Mesenchymal stem cell (in vitro differentiated cells and primary cell): ENCODE data around the gene PPM1N.

Experiments used
- DNase-seq: peaks from one replicate; pipeline ENCODE4 v3.0.0-alpha.2; 2013
- H2AFZ ChIP-seq: one replicate; pipeline ENCODE4 v1.6.1; 2013; ENCODE audit warnings: low read depth, mild to moderate bottlenecking, control low read depth, inconsistent platforms, low read length, moderate library complexity
- H2AK5ac ChIP-seq: 2 replicates; pipeline ENCODE4 v1.6.1; 2013; ENCODE audit warnings: low read length, moderate library complexity, mild to moderate bottlenecking, inconsistent platforms; ENCODE audit not compliant: severe bottlenecking
- H2BK120ac ChIP-seq: one replicate; pipeline ENCODE4 v1.6.1; 2013; ENCODE audit warnings: low read depth, mild to moderate bottlenecking, inconsistent platforms, low read length, moderate library complexity
- H2BK12ac ChIP-seq, 2 experiments: one replicate each; pipeline ENCODE4 v1.6.1; 2013; ENCODE audit warnings: inconsistent platforms in 2 of 2, low read length in 2 of 2, mild to moderate bottlenecking in 2 of 2, moderate library complexity in 2 of 2, control low read depth in 1 of 2
- H2BK15ac ChIP-seq: one replicate; pipeline ENCODE4 v1.6.1; 2013; ENCODE audit warnings: mild to moderate bottlenecking, low read depth, inconsistent platforms; ENCODE audit not compliant: poor library complexity, severe bottlenecking
- H2BK5ac ChIP-seq: 2 replicates; pipeline ENCODE4 v1.6.1; 2013; ENCODE audit warnings: low read depth, mild to moderate bottlenecking, low read length, control low read depth, inconsistent platforms; ENCODE audit not compliant: poor library complexity, severe bottlenecking
- H3K14ac ChIP-seq, 2 experiments: one replicate each; pipeline ENCODE4 v1.6.1; 2013; ENCODE audit warnings: inconsistent platforms in 2 of 2, low read length in 2 of 2, control low read depth in 1 of 2, mild to moderate bottlenecking in 1 of 2, moderate library complexity in 1 of 2
- H3K18ac ChIP-seq, 2 experiments: one replicate each; pipeline ENCODE4 v1.6.1; 2013; ENCODE audit warnings: inconsistent platforms in 2 of 2, low read length in 2 of 2, control low read depth in 1 of 2, low read depth in 1 of 2, mild to moderate bottlenecking in 1 of 2
- H3K23ac ChIP-seq, 2 experiments: one replicate each; pipeline ENCODE4 v1.6.1; 2013; ENCODE audit warnings: inconsistent platforms in 2 of 2, low read length in 2 of 2, mild to moderate bottlenecking in 2 of 2, moderate library complexity in 2 of 2, control low read depth in 1 of 2
- H3K27ac ChIP-seq: 2 replicates; pipeline ENCODE4 v1.5.1; 2013; ENCODE audit warnings: mild to moderate bottlenecking, moderate library complexity, low read length, control low read depth, inconsistent platforms; ENCODE audit not compliant: poor library complexity, severe bottlenecking
- H3K27me3 ChIP-seq, 2 experiments: 2 replicates each; pipeline versions ENCODE4 v1.6.1 to v1.7.0; 2013; ENCODE audit warnings: low read length in 2 of 2, mild to moderate bottlenecking in 2 of 2, moderate library complexity in 2 of 2, control low read depth in 1 of 2, inconsistent platforms in 1 of 2; ENCODE audit not compliant: control insufficient read depth in 1 of 2, insufficient read depth in 1 of 2
- H3K36me3 ChIP-seq, 2 experiments: 2 replicates each; pipeline versions ENCODE4 v1.6.1 to v1.7.0; 2013; ENCODE audit warnings: low read length in 2 of 2, control low read depth in 1 of 2, inconsistent platforms in 1 of 2, low read depth in 1 of 2, mild to moderate bottlenecking in 1 of 2; ENCODE audit not compliant: insufficient read depth in 2 of 2, control insufficient read depth in 1 of 2
- H3K4ac ChIP-seq, 2 experiments: one replicate each; pipeline ENCODE4 v1.6.1; 2013; ENCODE audit warnings: inconsistent platforms in 2 of 2, low read length in 2 of 2, mild to moderate bottlenecking in 2 of 2, moderate library complexity in 2 of 2, control low read depth in 1 of 2, low read depth in 1 of 2
- H3K4me1 ChIP-seq: 2 replicates; pipeline ENCODE4 v1.6.1; 2013; ENCODE audit warnings: low read depth, low read length, control low read depth; ENCODE audit not compliant: control insufficient read depth, insufficient read depth
- H3K4me2 ChIP-seq: 2 replicates; pipeline ENCODE4 v1.6.1; 2013; ENCODE audit warnings: low read length, mild to moderate bottlenecking, inconsistent platforms; ENCODE audit not compliant: poor library complexity, severe bottlenecking
- H3K4me3 ChIP-seq, 2 experiments: 2 replicates each; pipeline versions ENCODE4 v1.5.1 to v1.7.0; 2013; ENCODE audit warnings: low read length in 2 of 2, mild to moderate bottlenecking in 2 of 2, control low read depth in 1 of 2, low read depth in 1 of 2; ENCODE audit not compliant: insufficient read depth in 1 of 2
- H3K79me1 ChIP-seq: replicated peaks from 2 replicates; pipeline ENCODE4 v1.6.1; 2013; ENCODE audit warnings: mild to moderate bottlenecking, control low read depth, low read length, inconsistent platforms; ENCODE audit not compliant: poor library complexity, severe bottlenecking
- H3K9ac ChIP-seq: 2 replicates; pipeline ENCODE4 v1.7.0; 2013; ENCODE audit warnings: mild to moderate bottlenecking, low read length, moderate library complexity
- H3K9me3 ChIP-seq: 2 replicates; pipeline ENCODE4 v1.7.0; 2013; ENCODE audit warnings: mild to moderate bottlenecking, low read length; ENCODE audit not compliant: control insufficient read depth
- H4K8ac ChIP-seq: one replicate; pipeline ENCODE4 v1.6.1; 2013; ENCODE audit warnings: inconsistent platforms, mild to moderate bottlenecking, low read length, moderate library complexity
- H4K91ac ChIP-seq: one replicate; pipeline ENCODE4 v1.6.1; 2013; ENCODE audit warnings: mild to moderate bottlenecking, low read length, inconsistent platforms
- WGBS: methylation state at CpG from one replicate; pipeline ENCODE4 v1.1.7; 2013; ENCODE audit warnings: mixed read lengths; 5-methylcytosine and 5-hydroxymethylcytosine counted together

Gene PPM1N

GRCh38 chr19:45457776-45458175 is 40.5 kb upstream of the PPM1N start:
- no peaks in the 10 kb centered on the region for H3K9me3 ChIP-seq
- H2BK15ac ChIP-seq = no peak overlapping the region
- no peak overlapping the region for H3K4me2 ChIP-seq
- H2BK12ac ChIP-seq = peak overlapping the region in 1 of 2 experiments; percentile 47
- H3K18ac ChIP-seq = no peak overlapping the region
- no peak overlapping the region for H2AFZ ChIP-seq
- H3K4me1 ChIP-seq = peaks cover 18% of the 10 kb centered on the region
- H2BK120ac ChIP-seq = no peak overlapping the region
- H4K8ac ChIP-seq = no peak overlapping the region
- peak overlapping the region; percentile 53 for H2AK5ac ChIP-seq
- no peaks in the 10 kb centered on the region for H3K79me1 ChIP-seq
- peak overlapping the region; percentile 37 for H4K91ac ChIP-seq
- no peak overlapping the region for H2BK5ac ChIP-seq
- H3K23ac ChIP-seq = no peak overlapping the region
- no peak overlapping the region for H3K27ac ChIP-seq
- H3K27me3 ChIP-seq = no peaks in the 10 kb centered on the region
- no peaks in the 10 kb centered on the region for H3K36me3 ChIP-seq
- DNase-seq = no peak
- no peak overlapping the region for H3K4me3 ChIP-seq
- no peak overlapping the region for H3K4ac ChIP-seq
- no peak overlapping the region for H3K9ac ChIP-seq
- H3K14ac ChIP-seq = no peak overlapping the region

GRCh38 chr19:45460807-45461347 is 37.4 kb upstream of the PPM1N start:
- Histone ChIP-seq H3K4me1 (peaks cover 10% of the 10 kb centered on the region), H2BK15ac (no peak overlapping the region), H3K18ac (no peak overlapping the region), H3K27me3 (peaks cover 0 to 8% of the 10 kb centered on the region in 2 experiments), H3K23ac (no peak overlapping the region), H2BK5ac (no peak overlapping the region), H3K79me1 (no peaks in the 10 kb centered on the region), H3K27ac (no peak overlapping the region), H3K36me3 (no peaks in the 10 kb centered on the region), H3K4me3 (no peak overlapping the region), H2AK5ac (no peak overlapping the region), H4K91ac (no peak overlapping the region), H3K14ac (no peak overlapping the region), H3K4me2 (no peak overlapping the region), H2AFZ (no peak overlapping the region), H2BK120ac (no peak overlapping the region), H3K9me3 (no peaks in the 10 kb centered on the region), H2BK12ac (no peak overlapping the region), H3K4ac (no peak overlapping the region), H4K8ac (no peak overlapping the region), H3K9ac (no peak overlapping the region)
- WGBS = 82% methylated on average over 8 of the region's 8 CpGs
- no peak for DNase-seq

GRCh38 chr19:45462174-45462573 is 36.1 kb upstream of the PPM1N start:
- Histone ChIP-seq H2BK12ac (no peak overlapping the region), H4K8ac (no peak overlapping the region), H3K4me3 (no peak overlapping the region), H2BK15ac (no peak overlapping the region), H2BK120ac (no peak overlapping the region), H3K4me1 (peaks cover 6% of the 10 kb centered on the region), H2AK5ac (no peak overlapping the region), H3K23ac (no peak overlapping the region), H3K9me3 (no peaks in the 10 kb centered on the region), H3K4ac (no peak overlapping the region), H3K79me1 (no peaks in the 10 kb centered on the region), H3K9ac (no peak overlapping the region), H3K18ac (no peak overlapping the region), H3K14ac (no peak overlapping the region), H4K91ac (no peak overlapping the region), H3K27me3 (peaks cover 0 to 13% of the 10 kb centered on the region in 2 experiments), H2AFZ (no peak overlapping the region), H3K4me2 (no peak overlapping the region), H2BK5ac (no peak overlapping the region), H3K36me3 (no peaks in the 10 kb centered on the region), H3K27ac (no peak overlapping the region)
- 90% methylated on average over 2 of the region's 4 CpGs for WGBS
- DNase-seq = no peak

GRCh38 chr19:45463241-45463640 is 35.0 kb upstream of the PPM1N start:
- H3K9ac ChIP-seq = no peak overlapping the region
- no peak overlapping the region for H3K4me3 ChIP-seq
- H3K4me2 ChIP-seq = no peak overlapping the region
- H2BK5ac ChIP-seq = no peak overlapping the region
- no peak overlapping the region for H4K8ac ChIP-seq
- H3K79me1 ChIP-seq = no peaks in the 10 kb centered on the region
- no peak overlapping the region for H3K23ac ChIP-seq
- H3K18ac ChIP-seq = no peak overlapping the region
- H2AK5ac ChIP-seq = no peak overlapping the region
- no peak overlapping the region for H2BK120ac ChIP-seq
- H2BK12ac ChIP-seq = no peak overlapping the region
- H3K36me3 ChIP-seq = no peaks in the 10 kb centered on the region
- H3K9me3 ChIP-seq = no peaks in the 10 kb centered on the region
- no peak overlapping the region for H2AFZ ChIP-seq
- no peak overlapping the region for H4K91ac ChIP-seq
- no peak overlapping the region for H3K14ac ChIP-seq
- WGBS = 87% methylated on average over 4 of the region's 4 CpGs
- H3K27me3 ChIP-seq = peaks cover 0 to 13% of the 10 kb centered on the region in 2 experiments
- H3K4me1 ChIP-seq = peaks cover 14% of the 10 kb centered on the region
- no peak overlapping the region for H3K27ac ChIP-seq
- DNase-seq = no peak
- no peak overlapping the region for H3K4ac ChIP-seq
- no peak overlapping the region for H2BK15ac ChIP-seq
